GM23248 (cell line): ENCODE data around the gene TNFAIP1.

Source experiments
- EZH2 ChIP-seq: fragments of 200-600 bp; sonication (generic); IDR thresholded peaks from 2 replicates; pipeline ENCODE4 v1.6.1; 2018; ENCODE audit warnings: antibody characterized with exemption, mild to moderate bottlenecking; ENCODE audit not compliant: insufficient read depth, poor library complexity, severe bottlenecking
- EZH2phosphoT487 ChIP-seq: fragments of 200-600 bp; sonication (generic); IDR thresholded peaks from 2 replicates; pipeline ENCODE4 v1.6.1; 2018; ENCODE audit warnings: antibody characterized with exemption, moderate library complexity, mild to moderate bottlenecking, low read depth; ENCODE audit not compliant: insufficient read depth

DNA sequence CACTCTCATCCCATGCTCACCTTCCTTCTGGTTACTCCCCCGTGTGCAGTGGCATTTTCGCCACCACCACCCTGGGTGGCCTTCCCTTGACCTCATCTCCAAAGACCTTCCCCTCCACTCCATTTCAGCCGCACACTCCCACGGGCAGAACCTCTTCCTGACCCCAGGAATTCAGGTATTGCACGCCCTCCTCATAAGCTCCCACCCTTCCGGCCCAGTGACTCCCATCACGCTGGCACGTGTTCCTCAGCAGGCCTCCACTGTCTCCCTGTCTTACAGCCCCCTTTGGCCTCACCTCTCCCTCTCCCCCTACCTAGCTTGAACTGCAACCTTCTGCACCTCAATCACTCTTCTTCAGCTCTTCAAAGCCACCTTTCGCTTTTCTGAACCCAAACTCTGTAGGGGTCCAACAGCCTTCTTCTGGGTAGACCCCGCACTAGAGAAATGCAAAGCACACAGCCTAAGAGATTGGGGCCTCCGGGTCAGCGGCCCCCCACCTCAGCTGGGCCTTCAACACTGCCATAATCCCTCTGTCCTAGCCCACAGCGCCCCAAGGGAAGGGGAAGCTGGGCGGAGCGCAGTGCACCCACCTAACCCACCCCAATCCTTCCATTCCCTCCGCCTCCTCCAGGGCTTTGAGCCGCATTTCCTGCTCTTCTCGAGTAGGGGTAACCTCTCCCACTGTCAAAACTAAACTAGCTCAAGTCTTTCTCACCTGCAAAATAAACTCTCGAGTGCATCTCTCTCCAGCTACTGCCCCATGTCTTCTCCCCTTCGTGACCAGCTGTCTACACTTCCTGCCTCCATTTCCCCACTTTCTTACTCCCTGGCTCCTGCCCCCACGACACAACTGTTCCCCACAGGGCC lies 18.2 kb upstream of the TNFAIP1 start:
- TF ChIP-seq EZH2phosphoT487 (no peak), EZH2 (no peak)
